Suprapubic skin (tissue), 4 donors: Measurements from ENCODE around the gene COX10.

ENCODE experiments used
- CTCF ChIP-seq, 2 donors: fragments of 200-600 bp in 1 of 2; fragments of 450-650 bp in 1 of 2; sonication (generic) in 1 of 2; IDR thresholded peaks; one replicate each; pipeline ENCODE4 v1.5.1; 2016 to 2019; ENCODE audit warnings: antibody characterized with exemption in 2 of 2, mild to moderate bottlenecking in 1 of 2, moderate library complexity in 1 of 2
- POLR2A ChIP-seq, 2 donors: fragments of 450-650 bp; IDR thresholded peaks; one replicate each; pipeline ENCODE4 v1.6.1; 2017; ENCODE audit warnings: antibody characterized with exemption in 2 of 2, mild to moderate bottlenecking in 2 of 2, moderate library complexity in 2 of 2
- POLR2AphosphoS5 ChIP-seq, 3 donors: sonication (generic); formaldehyde crosslinking; IDR thresholded peaks; one replicate each; pipeline ENCODE4 v1.6.1; 2017; ENCODE audit warnings: antibody characterized with exemption in 3 of 3

- TF ChIP-seq CTCF (IDR thresholded peaks at IDR 0.05): no peak
- no peak for TF ChIP-seq POLR2A (IDR thresholded peaks at IDR 0.05)
- no peak for TF ChIP-seq POLR2AphosphoS5 (IDR thresholded peaks at IDR 0.05)
Measured at GRCh38 chr17:14165616-14166015, 96.3 kb downstream of the COX10 start.
